Loucy (cell line): ENCODE measurements around the gene MALRD1.

Experiments used
- H2AFZ ChIP-seq: fragments of 200-600 bp; sonication (generic); 2 replicates; pipeline ENCODE4 v1.6.0; 2016; ENCODE audit warnings: antibody characterized with exemption, mild to moderate bottlenecking, low read length, moderate library complexity
- H3F3A ChIP-seq: fragments of 200-600 bp; 2 replicates; pipeline ENCODE4 v1.6.0; 2016; ENCODE audit warnings: antibody characterized with exemption, low read depth, mild to moderate bottlenecking
- H3K27me3 ChIP-seq: fragments of 200-600 bp; sonication (generic); 2 replicates; pipeline ENCODE4 v1.6.1; 2014; ENCODE audit warnings: low read length, mild to moderate bottlenecking; ENCODE audit not compliant: insufficient read depth, poor library complexity, severe bottlenecking
- H3K36me3 ChIP-seq: fragments of 200-600 bp; sonication (generic); 2 replicates; pipeline ENCODE4 v1.6.1; 2016; ENCODE audit warnings: low read length; ENCODE audit not compliant: insufficient read depth
- H3K4me1 ChIP-seq: fragments of 200-600 bp; sonication (generic); 2 replicates; pipeline ENCODE4 v1.5.1; 2014; ENCODE audit warnings: low read length, mild to moderate bottlenecking; ENCODE audit not compliant: insufficient read depth, poor library complexity, severe bottlenecking
- H3K4me2 ChIP-seq: fragments of 200-600 bp; sonication (generic); 2 replicates; pipeline ENCODE4 v1.6.0; 2014; ENCODE audit warnings: antibody characterized with exemption, low read length, low read depth, mild to moderate bottlenecking; ENCODE audit not compliant: poor library complexity, severe bottlenecking
- H3K4me3 ChIP-seq: fragments of 200-600 bp; sonication (generic); 2 replicates; pipeline ENCODE4 v1.5.1; 2014; ENCODE audit warnings: low read length, mild to moderate bottlenecking, mixed read lengths; ENCODE audit not compliant: poor library complexity, severe bottlenecking
- H3K79me2 ChIP-seq: fragments of 200-600 bp; sonication (generic); 2 replicates; pipeline ENCODE4 v1.6.1; 2014; ENCODE audit warnings: low read length; ENCODE audit not compliant: insufficient read depth
- H3K9ac ChIP-seq: fragments of 200-600 bp; sonication (generic); 2 replicates; pipeline ENCODE4 v1.6.0; 2014; ENCODE audit warnings: mild to moderate bottlenecking, low read depth, low read length, moderate library complexity; ENCODE audit not compliant: poor library complexity, severe bottlenecking
- H3K9me2 ChIP-seq: fragments of 200-600 bp; sonication (generic); replicated peaks from 2 replicates; pipeline ENCODE4 v1.6.1; 2016; ENCODE audit warnings: low read depth, low read length, mixed read lengths
- H3K9me3 ChIP-seq: fragments of 200-600 bp; sonication (generic); 2 replicates; pipeline ENCODE4 v1.6.1; 2014; ENCODE audit warnings: mild to moderate bottlenecking, antibody characterized with exemption, low read length, low read depth; ENCODE audit not compliant: insufficient read depth
- H4K20me1 ChIP-seq: fragments of 200-600 bp; sonication (generic); 2 replicates; pipeline ENCODE4 v1.6.0; 2014; ENCODE audit warnings: antibody characterized with exemption, low read length, mild to moderate bottlenecking; ENCODE audit not compliant: insufficient read depth, poor library complexity, severe bottlenecking
- CTCF ChIP-seq: fragments of 200-600 bp; sonication (generic); conservative IDR thresholded peaks from 2 replicates; pipeline ENCODE4 v1.5.1; 2014; ENCODE audit warnings: mild to moderate bottlenecking, antibody characterized with exemption, low read length
- EZH2phosphoT487 ChIP-seq: fragments of 200-600 bp; IDR thresholded peaks from 2 replicates; pipeline ENCODE4 v1.6.1; 2018; ENCODE audit warnings: antibody characterized with exemption, mild to moderate bottlenecking, moderate library complexity, borderline replicate concordance

The MALRD1 gene

GRCh38 chr10:19549503-19549902 is 500.9 kb downstream of the MALRD1 start:
- Histone ChIP-seq H3K27me3 (no peaks in the 10 kb centered on the region), H3K4me3 (no peak overlapping the region), H3F3A (no peaks in the 10 kb centered on the region), H3K79me2 (no peaks in the 10 kb centered on the region), H3K4me1 (no peaks in the 10 kb centered on the region), H3K4me2 (no peak overlapping the region), H3K9me3 (no peaks in the 10 kb centered on the region), H3K9me2 (no peaks in the 10 kb centered on the region), H3K9ac (no peak overlapping the region), H2AFZ (no peak overlapping the region), H4K20me1 (no peaks in the 10 kb centered on the region), H3K36me3 (no peaks in the 10 kb centered on the region)
- no peak for TF ChIP-seq CTCF
- no peak for TF ChIP-seq EZH2phosphoT487

DNA sequence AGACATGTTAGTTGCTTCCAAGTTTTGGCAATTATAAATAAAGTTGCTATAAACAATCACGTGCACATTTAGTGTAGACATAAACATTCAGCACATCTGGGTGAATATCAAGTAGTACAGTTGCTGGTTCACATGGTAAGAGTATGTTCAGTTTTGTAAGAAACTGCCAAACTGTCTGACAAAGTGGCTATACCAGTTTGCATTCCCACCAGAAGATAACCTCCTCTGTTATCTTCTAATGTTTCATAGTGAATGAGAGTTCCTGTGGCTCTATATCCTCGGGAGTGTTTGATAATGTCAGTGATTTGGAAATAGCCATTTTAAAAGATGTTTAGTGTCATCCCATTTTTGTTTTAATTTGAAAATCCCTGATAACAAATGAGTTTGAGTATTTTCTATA is 508.1 kb downstream of the MALRD1 start:
- no peaks in the 10 kb centered on the region for H4K20me1 ChIP-seq
- no peaks in the 10 kb centered on the region for H3K79me2 ChIP-seq
- H3K9ac ChIP-seq = no peak overlapping the region
- no peak overlapping the region for H3K4me2 ChIP-seq
- H3K9me3 ChIP-seq = no peaks in the 10 kb centered on the region
- H3F3A ChIP-seq = no peaks in the 10 kb centered on the region
- no peaks in the 10 kb centered on the region for H3K4me1 ChIP-seq
- no peak overlapping the region for H2AFZ ChIP-seq
- no peak overlapping the region for H3K4me3 ChIP-seq
- H3K27me3 ChIP-seq = no peaks in the 10 kb centered on the region
- H3K36me3 ChIP-seq = no peaks in the 10 kb centered on the region
- no peaks in the 10 kb centered on the region for H3K9me2 ChIP-seq
- TF ChIP-seq EZH2phosphoT487 (no peak), CTCF (no peak)

GRCh38 chr10:19561181-19561580 is 512.6 kb downstream of the MALRD1 start:
- H3K9ac ChIP-seq = no peak overlapping the region
- H3K79me2 ChIP-seq = no peaks in the 10 kb centered on the region
- TF ChIP-seq EZH2phosphoT487 (no peak), CTCF (no peak)
- H3K27me3 ChIP-seq = no peaks in the 10 kb centered on the region
- H3F3A ChIP-seq = no peaks in the 10 kb centered on the region
- H3K4me3 ChIP-seq = no peak overlapping the region
- no peaks in the 10 kb centered on the region for H3K4me1 ChIP-seq
- no peaks in the 10 kb centered on the region for H4K20me1 ChIP-seq
- no peaks in the 10 kb centered on the region for H3K9me3 ChIP-seq
- H2AFZ ChIP-seq = no peak overlapping the region
- no peak overlapping the region for H3K4me2 ChIP-seq
- no peaks in the 10 kb centered on the region for H3K9me2 ChIP-seq
- H3K36me3 ChIP-seq = no peaks in the 10 kb centered on the region
